ENCODE data around the gene PID1.

Gene PID1

DNA sequence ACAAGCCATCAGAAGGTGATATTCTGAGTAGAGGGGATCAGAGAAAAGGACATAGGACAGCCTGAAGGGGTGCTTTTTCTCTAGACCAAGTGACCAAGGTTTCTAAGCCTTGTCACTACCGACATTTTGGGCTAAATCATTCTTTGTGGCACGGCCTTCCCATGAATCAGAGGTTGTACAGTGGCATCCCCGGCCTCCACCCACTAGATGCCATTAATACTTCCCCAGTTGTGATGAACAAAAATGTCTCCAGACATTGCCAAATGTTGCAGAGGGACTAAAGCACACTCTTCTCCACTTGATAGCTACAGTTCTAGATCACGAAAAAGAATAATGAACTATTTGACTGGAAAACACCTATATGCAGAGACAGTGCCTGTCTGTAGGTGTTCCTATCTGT lies 143.6 kb downstream of the PID1 start:
- Histone ChIP-seq H3K4me1 (ENCODE audit: control insufficient read depth, insufficient read depth, low read length, poor library complexity, severe bottlenecking) (peaks cover 16% of the 10 kb centered on the region), H3K27ac (ENCODE audit: low read depth, low read length, severe bottlenecking) (no peak overlapping the region), H3K9me3 (ENCODE audit: control insufficient read depth, low read length) (no peaks in the 10 kb centered on the region), H3K4me3 (ENCODE audit: extremely low read depth, insufficient read depth, low read length, poor library complexity, severe bottlenecking) (no peak overlapping the region), H3K36me3 (ENCODE audit: control insufficient read depth, insufficient read depth, low read length) (no peaks in the 10 kb centered on the region)
- 92 to 100% methylated on average over 4 of the region's 4 CpGs for WGBS, 2 experiments (ENCODE audit: insufficient coverage in 2 of 2)

DNA sequence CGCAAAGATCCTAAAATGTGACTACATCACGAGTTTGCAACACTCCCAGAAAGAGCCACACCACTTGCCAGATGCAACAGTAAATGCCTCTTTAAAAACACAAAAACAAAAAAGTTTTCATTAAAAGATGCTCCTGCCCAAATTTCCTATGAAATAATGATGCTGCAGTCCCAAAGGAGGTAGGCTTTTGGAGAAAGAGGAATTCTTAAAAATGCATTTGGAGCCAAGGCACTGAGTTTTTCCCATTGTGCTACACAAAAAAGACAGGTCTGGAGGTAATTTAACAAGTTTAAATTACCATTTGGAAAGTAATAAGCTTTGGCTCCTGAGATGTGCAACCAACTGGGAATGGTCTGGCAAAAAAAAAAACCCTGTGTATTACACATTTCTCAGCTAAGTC lies 145.0 kb downstream of the PID1 start:
- Histone ChIP-seq H3K36me3 (ENCODE audit: control insufficient read depth, insufficient read depth, low read length) (no peaks in the 10 kb centered on the region), H3K4me1 (ENCODE audit: control insufficient read depth, insufficient read depth, low read length, poor library complexity, severe bottlenecking) (peaks cover 16% of the 10 kb centered on the region), H3K27ac (ENCODE audit: low read depth, low read length, severe bottlenecking) (no peak overlapping the region), H3K9me3 (ENCODE audit: control insufficient read depth, low read length) (no peaks in the 10 kb centered on the region), H3K4me3 (ENCODE audit: extremely low read depth, insufficient read depth, low read length, poor library complexity, severe bottlenecking) (no peak overlapping the region)
- WGBS, 2 experiments (ENCODE audit: insufficient coverage in 2 of 2), result 100% methylated on average over 2 of the region's 2 CpGs

DNA sequence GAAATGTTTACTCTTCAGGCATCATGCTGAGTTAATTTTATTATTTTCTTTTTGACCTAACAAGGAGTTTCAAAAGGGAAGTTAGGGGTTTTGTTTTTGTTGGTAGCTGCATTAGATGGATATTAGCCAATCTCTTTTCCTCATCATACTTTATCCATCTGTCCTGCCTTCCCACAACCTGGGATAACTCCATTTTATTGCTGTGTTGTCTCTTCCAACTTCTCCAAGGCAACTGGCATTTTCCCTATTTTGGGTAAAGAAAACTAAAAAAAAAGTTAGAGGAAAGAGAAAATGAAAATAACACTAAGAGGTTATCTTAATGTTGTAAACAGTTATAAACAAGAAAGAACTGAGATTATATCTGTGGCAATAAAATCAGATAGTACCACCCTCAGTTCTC lies 147.0 kb downstream of the PID1 start:
- no peak overlapping the region for H3K27ac ChIP-seq (ENCODE audit: low read depth, low read length, severe bottlenecking)
- H3K9me3 ChIP-seq (ENCODE audit: control insufficient read depth, low read length), result no peaks in the 10 kb centered on the region
- H3K4me3 ChIP-seq (ENCODE audit: extremely low read depth, insufficient read depth, low read length, poor library complexity, severe bottlenecking), result no peak overlapping the region
- no peaks in the 10 kb centered on the region for H3K36me3 ChIP-seq (ENCODE audit: control insufficient read depth, insufficient read depth, low read length)
- no peaks in the 10 kb centered on the region for H3K4me1 ChIP-seq (ENCODE audit: control insufficient read depth, insufficient read depth, low read length, poor library complexity, severe bottlenecking)

DNA sequence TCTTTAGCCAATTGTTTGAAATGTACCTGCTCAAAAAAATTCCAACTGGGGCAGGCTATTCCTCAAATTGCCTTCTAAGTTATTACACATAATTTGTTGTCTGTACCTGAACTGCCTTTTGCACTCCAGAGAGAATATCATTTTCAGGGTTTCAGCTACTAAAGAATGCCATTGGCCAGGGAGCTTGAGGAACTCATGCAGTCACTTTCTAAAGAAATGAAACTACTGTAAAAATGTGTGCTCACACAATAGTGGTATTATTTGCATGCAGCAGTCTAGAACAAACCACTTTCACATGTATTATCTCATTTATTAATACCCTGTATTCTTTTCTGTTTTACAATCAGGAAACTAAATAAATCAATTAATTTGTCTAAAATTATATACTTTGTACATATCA lies 152.2 kb downstream of the PID1 start:
- H3K4me3 ChIP-seq (ENCODE audit: extremely low read depth, insufficient read depth, low read length, poor library complexity, severe bottlenecking), result no peak overlapping the region
- H3K4me1 ChIP-seq (ENCODE audit: control insufficient read depth, insufficient read depth, low read length, poor library complexity, severe bottlenecking), result no peaks in the 10 kb centered on the region
- no peaks in the 10 kb centered on the region for H3K9me3 ChIP-seq (ENCODE audit: control insufficient read depth, low read length)
- H3K36me3 ChIP-seq (ENCODE audit: control insufficient read depth, insufficient read depth, low read length), result no peaks in the 10 kb centered on the region
- H3K27ac ChIP-seq (ENCODE audit: low read depth, low read length, severe bottlenecking), result no peak overlapping the region

DNA sequence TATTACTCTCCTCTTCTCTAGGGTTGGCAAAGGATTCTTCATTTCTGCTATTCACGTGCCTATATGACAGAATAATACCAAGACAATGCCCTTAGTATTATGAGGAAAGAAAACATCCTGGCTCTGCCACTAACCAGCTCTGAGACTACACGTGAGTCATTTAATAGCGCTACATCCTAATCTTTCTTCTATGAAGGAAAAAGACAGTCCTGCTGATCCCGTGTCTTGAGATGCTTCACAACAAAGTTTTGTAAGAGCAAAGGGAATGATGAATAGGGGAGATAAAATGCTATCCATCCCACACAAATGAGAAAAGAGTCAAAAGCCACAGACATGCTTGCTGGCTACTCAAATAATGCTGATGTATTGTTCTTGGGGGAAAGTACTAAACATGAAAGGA lies 152.8 kb downstream of the PID1 start:
- 100% methylated on average over 2 of the region's 4 CpGs; no CpG with 5 or more reads in 1 of the 2 experiments for WGBS, 2 experiments (ENCODE audit: insufficient coverage in 2 of 2)

DNA sequence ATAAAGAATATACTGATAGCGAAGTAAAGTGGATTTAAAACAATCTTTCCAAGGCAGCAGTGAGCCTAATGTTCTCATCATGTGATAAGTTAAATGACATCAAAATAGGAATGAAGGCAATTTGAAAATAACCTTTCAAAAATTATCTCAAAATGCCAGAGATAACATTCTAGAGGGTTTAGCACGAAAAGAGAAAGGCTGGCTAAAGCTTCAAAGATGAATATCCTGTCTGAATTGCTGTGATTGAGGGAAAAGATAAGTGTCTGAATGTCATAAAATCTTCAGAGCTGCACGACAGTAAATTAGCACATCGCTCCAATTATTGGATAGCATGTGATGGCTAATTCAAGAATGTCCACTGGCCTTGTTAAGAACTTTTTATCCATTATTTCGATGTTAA lies 159.3 kb downstream of the PID1 start:
- 71 to 90% methylated on average over 2 to 3 of the region's 5 CpGs for WGBS, 2 experiments (ENCODE audit: insufficient coverage in 2 of 2)
- Histone ChIP-seq H3K36me3 (ENCODE audit: control insufficient read depth, insufficient read depth, low read length) (no peaks in the 10 kb centered on the region), H3K4me3 (ENCODE audit: extremely low read depth, insufficient read depth, low read length, poor library complexity, severe bottlenecking) (no peak overlapping the region), H3K27ac (ENCODE audit: low read depth, low read length, severe bottlenecking) (no peak overlapping the region), H3K4me1 (ENCODE audit: control insufficient read depth, insufficient read depth, low read length, poor library complexity, severe bottlenecking) (no peaks in the 10 kb centered on the region), H3K9me3 (ENCODE audit: control insufficient read depth, low read length) (no peaks in the 10 kb centered on the region)

More for the DNA sequence above, 152.8 kb downstream of the PID1 start:
- no peaks in the 10 kb centered on the region for H3K36me3 ChIP-seq (ENCODE audit: control insufficient read depth, insufficient read depth, low read length)
- H3K4me1 ChIP-seq (ENCODE audit: control insufficient read depth, insufficient read depth, low read length, poor library complexity, severe bottlenecking), result no peaks in the 10 kb centered on the region
- H3K4me3 ChIP-seq (ENCODE audit: extremely low read depth, insufficient read depth, low read length, poor library complexity, severe bottlenecking), result no peak overlapping the region
- no peaks in the 10 kb centered on the region for H3K9me3 ChIP-seq (ENCODE audit: control insufficient read depth, low read length)
- no peak overlapping the region for H3K27ac ChIP-seq (ENCODE audit: low read depth, low read length, severe bottlenecking)

DNA sequence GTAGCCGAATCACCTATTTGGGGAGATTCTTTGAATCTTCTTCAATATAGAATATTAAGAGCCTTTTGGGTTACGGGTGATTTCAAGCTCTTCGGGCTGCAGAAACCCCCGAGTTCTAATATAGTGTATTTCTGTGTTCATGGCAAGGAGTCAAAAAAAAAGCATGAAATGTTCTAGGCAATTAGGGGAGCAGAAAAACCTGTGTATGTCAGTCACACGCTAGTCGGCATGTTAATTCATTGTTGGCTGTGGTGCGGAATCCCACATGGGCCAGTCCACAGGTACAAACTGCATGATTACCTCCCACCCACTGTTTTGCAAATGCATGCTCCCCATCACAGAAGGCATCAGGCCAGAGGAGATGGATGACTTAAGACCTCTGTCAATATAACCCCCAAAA lies 161.9 kb downstream of the PID1 start:
- Histone ChIP-seq H3K4me3 (ENCODE audit: extremely low read depth, insufficient read depth, low read length, poor library complexity, severe bottlenecking) (no peak overlapping the region), H3K9me3 (ENCODE audit: control insufficient read depth, low read length) (peaks cover 5% of the 10 kb centered on the region), H3K4me1 (ENCODE audit: control insufficient read depth, insufficient read depth, low read length, poor library complexity, severe bottlenecking) (peaks cover 9% of the 10 kb centered on the region), H3K36me3 (ENCODE audit: control insufficient read depth, insufficient read depth, low read length) (no peaks in the 10 kb centered on the region), H3K27ac (ENCODE audit: low read depth, low read length, severe bottlenecking) (no peak overlapping the region)
- 83 to 91% methylated on average over 3 to 6 of the region's 7 CpGs for WGBS, 2 experiments (ENCODE audit: insufficient coverage in 2 of 2)

DNA sequence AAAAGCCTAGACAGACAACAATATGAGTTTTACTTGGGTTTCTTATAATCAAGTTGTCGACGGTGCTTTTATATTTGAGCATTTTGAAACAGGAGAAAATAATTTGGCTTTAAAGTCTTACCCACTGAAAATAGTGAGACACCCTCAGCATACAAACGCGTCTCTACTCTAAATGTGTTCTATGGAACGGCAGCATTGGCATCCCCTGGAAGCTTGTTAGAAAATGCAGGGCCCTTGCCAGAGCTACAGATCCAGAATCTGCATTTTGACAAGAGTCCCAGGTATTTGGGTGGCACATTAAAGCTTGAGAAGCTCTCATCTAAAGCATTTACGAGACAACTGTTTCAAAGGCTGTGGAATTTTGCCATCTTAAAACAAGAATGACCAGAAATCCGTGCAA lies 163.5 kb downstream of the PID1 start:
- peaks cover 9% of the 10 kb centered on the region for H3K4me1 ChIP-seq (ENCODE audit: control insufficient read depth, insufficient read depth, low read length, poor library complexity, severe bottlenecking)
- peaks cover 5% of the 10 kb centered on the region for H3K9me3 ChIP-seq (ENCODE audit: control insufficient read depth, low read length)
- H3K4me3 ChIP-seq (ENCODE audit: extremely low read depth, insufficient read depth, low read length, poor library complexity, severe bottlenecking), result no peak overlapping the region
- 86 to 100% methylated on average over 4 of the region's 7 CpGs for whole genome bisulfite sequencing, 2 experiments (ENCODE audit: insufficient coverage in 2 of 2)
- no peaks in the 10 kb centered on the region for H3K36me3 ChIP-seq (ENCODE audit: control insufficient read depth, insufficient read depth, low read length)
- no peak overlapping the region for H3K27ac ChIP-seq (ENCODE audit: low read depth, low read length, severe bottlenecking)

DNA sequence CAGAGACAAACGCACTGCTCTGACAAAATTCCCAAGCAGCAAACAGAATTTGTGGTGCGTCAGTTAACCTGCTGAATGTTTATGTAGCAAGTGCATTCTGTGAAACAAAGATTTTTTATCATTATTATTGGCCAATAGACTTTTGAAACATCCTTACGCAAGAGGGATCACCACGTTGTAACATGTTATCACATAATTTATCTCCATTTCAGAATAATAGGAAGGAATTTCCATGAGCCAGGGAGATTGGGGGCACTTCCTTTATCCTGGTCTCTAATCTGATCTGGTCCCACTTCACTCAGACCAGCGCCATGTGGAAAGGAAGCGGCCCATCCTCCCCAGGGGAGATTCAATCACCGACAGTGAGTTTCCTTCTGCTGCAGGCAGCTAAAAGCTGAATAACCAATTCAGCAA lies 166.1 kb downstream of the PID1 start:
- 100% methylated on average over 1 of the region's 7 CpGs; no CpG with 5 or more reads in 1 of the 2 experiments for WGBS, 2 experiments (ENCODE audit: insufficient coverage in 2 of 2)
- H3K4me3 ChIP-seq (ENCODE audit: extremely low read depth, insufficient read depth, low read length, poor library complexity, severe bottlenecking), result no peak overlapping the region
- H3K36me3 ChIP-seq (ENCODE audit: control insufficient read depth, insufficient read depth, low read length), result no peaks in the 10 kb centered on the region
- no peak overlapping the region for H3K27ac ChIP-seq (ENCODE audit: low read depth, low read length, severe bottlenecking)
- H3K9me3 ChIP-seq (ENCODE audit: control insufficient read depth, low read length), result peaks cover 5% of the 10 kb centered on the region
- H3K4me1 ChIP-seq (ENCODE audit: control insufficient read depth, insufficient read depth, low read length, poor library complexity, severe bottlenecking), result peaks cover 9% of the 10 kb centered on the region

DNA sequence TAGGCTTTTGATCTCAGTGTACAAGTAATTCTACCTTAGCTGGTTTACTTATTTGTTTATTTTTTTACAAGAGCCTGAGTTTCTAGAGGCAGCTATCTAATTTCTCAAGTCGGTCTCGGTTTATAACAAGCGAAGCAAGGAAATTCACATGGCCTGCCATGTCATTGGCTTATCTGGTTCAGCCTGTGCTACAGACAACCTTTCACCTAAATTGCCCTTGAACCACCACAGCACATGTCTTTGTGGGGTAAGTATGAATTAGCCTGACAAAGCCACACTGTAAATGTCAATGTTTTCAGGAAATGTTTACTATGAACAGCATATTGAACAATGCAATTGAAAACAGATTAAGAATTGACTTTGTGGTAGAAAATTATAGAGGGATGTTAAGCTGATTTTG lies 167.1 kb downstream of the PID1 start:
- WGBS, 2 experiments (ENCODE audit: insufficient coverage in 2 of 2), result 95 to 100% methylated on average over 3 of the region's 3 CpGs

DNA sequence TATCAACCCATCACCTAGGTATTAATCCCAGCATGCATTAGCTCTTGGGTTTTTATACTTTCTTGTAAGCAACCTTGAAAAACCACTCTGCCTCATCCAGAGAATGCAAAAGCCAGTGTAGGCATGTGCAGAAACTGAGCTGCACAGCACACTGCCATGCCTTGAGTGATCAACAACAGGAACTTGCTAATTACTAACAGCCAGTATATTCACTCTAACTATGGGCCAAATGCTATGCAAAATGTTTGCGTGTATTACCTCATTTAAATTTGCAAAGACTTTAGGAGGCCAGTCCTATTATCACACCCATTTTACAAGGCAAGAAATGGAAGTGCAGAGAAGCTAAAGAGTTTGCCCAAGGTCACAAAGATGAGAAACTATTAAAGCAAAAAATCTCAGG lies 169.8 kb downstream of the PID1 start:
- peaks cover 9% of the 10 kb centered on the region for H3K4me1 ChIP-seq (ENCODE audit: control insufficient read depth, insufficient read depth, low read length, poor library complexity, severe bottlenecking)
- H3K9me3 ChIP-seq (ENCODE audit: control insufficient read depth, low read length), result peaks cover under 1% of the 10 kb centered on the region
- H3K4me3 ChIP-seq (ENCODE audit: extremely low read depth, insufficient read depth, low read length, poor library complexity, severe bottlenecking), result no peak overlapping the region
- WGBS, 2 experiments (ENCODE audit: insufficient coverage in 2 of 2), result no CpG with 5 or more reads among the region's 1 CpG
- H3K27ac ChIP-seq (ENCODE audit: low read depth, low read length, severe bottlenecking), result no peak overlapping the region
- no peaks in the 10 kb centered on the region for H3K36me3 ChIP-seq (ENCODE audit: control insufficient read depth, insufficient read depth, low read length)

More for the DNA sequence above, 167.1 kb downstream of the PID1 start:
- peaks cover 5% of the 10 kb centered on the region for H3K9me3 ChIP-seq (ENCODE audit: control insufficient read depth, low read length)
- H3K27ac ChIP-seq (ENCODE audit: low read depth, low read length, severe bottlenecking), result no peak overlapping the region
- peaks cover 9% of the 10 kb centered on the region for H3K4me1 ChIP-seq (ENCODE audit: control insufficient read depth, insufficient read depth, low read length, poor library complexity, severe bottlenecking)
- H3K4me3 ChIP-seq (ENCODE audit: extremely low read depth, insufficient read depth, low read length, poor library complexity, severe bottlenecking), result no peak overlapping the region
- H3K36me3 ChIP-seq (ENCODE audit: control insufficient read depth, insufficient read depth, low read length), result no peaks in the 10 kb centered on the region

DNA sequence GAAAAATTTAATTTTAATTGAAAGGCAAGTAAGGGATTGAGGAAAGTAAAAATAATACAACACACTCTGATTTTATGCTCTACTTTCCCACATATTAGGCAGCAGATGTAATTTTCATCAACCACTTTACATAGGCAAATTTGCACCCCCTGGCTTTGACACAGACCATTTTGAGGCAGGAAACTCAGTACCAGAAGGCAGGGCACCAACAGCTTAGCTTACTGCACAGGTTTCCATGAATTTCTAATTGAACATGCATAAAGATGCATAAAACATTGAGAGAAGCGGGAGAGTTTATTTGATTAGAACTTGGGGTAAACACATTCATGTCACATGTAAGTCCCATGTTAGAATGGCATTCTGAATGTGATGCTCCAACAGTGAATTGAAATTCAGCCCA lies 171.9 kb downstream of the PID1 start:
- no peaks in the 10 kb centered on the region for H3K36me3 ChIP-seq (ENCODE audit: control insufficient read depth, insufficient read depth, low read length)
- no peak overlapping the region for H3K27ac ChIP-seq (ENCODE audit: low read depth, low read length, severe bottlenecking)
- 88 to 100% methylated on average over 1 of the region's 1 CpG for WGBS, 2 experiments (ENCODE audit: insufficient coverage in 2 of 2)
- H3K4me3 ChIP-seq (ENCODE audit: extremely low read depth, insufficient read depth, low read length, poor library complexity, severe bottlenecking), result no peak overlapping the region
- H3K4me1 ChIP-seq (ENCODE audit: control insufficient read depth, insufficient read depth, low read length, poor library complexity, severe bottlenecking), result no peaks in the 10 kb centered on the region
- H3K9me3 ChIP-seq (ENCODE audit: control insufficient read depth, low read length), result no peaks in the 10 kb centered on the region

All from mesodermal cell (in vitro differentiated cells).